ENCODE measurements around the gene PHF5A.
"Not testable (repeated sequence)": the region's sequence is repeated elsewhere in the genome, so short reads cannot be mapped to it uniquely, and the experiment has no call there.

Gene PHF5A

DNA sequence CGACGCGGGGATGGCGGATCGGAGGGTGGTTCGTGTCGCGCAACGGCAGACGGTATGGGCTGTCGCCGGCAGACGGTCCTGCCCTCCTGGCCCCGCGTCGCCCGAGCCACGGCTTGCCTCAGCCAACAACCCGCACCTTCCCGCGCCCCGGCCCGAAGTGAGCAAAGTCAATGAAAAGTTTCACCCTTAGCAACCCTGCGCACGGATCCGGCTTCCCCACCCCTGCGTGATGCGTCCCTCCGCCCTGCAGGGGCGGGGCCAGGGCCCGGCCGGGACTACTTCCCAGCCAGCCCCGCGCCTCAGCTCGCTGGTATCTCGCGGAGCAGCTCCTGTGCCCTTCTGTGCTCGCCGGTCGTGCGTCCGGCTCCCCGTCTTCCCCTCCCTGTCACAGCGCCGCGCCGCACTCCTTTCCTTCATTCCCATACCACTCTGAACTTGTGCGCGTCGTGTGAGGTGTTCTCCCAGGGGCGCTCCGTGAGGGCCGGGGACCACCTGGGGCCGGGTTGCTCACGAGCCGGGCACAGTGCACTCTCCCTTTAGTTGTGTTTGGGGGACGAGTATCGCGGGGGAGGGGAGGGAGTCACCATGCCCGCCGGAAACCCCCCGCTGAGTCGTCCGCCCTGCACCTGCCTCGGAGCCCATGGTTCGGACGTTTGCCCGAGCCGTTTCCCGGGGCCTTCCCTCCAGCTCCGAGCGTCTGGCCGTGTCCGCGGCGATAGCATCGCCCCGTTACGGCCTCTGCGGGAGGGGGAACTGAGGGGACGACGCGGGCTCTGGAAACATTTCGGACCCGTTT lies 21.7 kb downstream of the PHF5A start, which contains the start of gene TOB2:
Gene TOB2 (minus strand): TSS at position 163 of the 796 bp plus-strand sequence. CDS start 9,456 bp downstream, outside the sequence.
- peak; percentile 90 for DNase-seq (ENCODE audit: low read depth)

DNA sequence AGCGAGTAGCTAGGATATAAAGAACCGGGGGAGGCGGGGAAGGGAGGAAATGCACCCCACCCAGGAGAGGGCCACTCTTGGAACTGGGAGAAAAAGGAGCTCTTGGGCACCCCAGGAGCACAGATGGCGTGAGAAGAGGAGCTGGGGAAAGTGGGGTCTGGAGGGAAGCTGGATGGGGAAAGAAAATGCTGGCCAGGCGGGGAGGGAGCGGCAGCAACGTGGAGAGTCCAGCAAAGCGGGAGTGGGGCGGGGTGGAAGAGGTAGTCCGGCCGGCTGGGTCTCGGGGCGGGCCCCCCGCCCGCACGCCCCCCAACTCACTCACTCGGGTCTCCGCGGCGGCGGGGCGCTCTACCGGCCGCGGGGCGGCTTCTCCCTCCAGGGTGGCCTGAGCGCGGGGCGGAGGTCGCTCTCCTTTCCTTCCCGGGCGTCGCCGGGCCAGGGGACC lies 22.4 kb downstream of the PHF5A start:
- no peak for DNase-seq (ENCODE audit: low read depth)

GRCh38 chr22:41445129-41446056 lies 23.1 kb downstream of the PHF5A start:
- peak; percentile 13 for DNase-seq (ENCODE audit: low read depth)

DNA sequence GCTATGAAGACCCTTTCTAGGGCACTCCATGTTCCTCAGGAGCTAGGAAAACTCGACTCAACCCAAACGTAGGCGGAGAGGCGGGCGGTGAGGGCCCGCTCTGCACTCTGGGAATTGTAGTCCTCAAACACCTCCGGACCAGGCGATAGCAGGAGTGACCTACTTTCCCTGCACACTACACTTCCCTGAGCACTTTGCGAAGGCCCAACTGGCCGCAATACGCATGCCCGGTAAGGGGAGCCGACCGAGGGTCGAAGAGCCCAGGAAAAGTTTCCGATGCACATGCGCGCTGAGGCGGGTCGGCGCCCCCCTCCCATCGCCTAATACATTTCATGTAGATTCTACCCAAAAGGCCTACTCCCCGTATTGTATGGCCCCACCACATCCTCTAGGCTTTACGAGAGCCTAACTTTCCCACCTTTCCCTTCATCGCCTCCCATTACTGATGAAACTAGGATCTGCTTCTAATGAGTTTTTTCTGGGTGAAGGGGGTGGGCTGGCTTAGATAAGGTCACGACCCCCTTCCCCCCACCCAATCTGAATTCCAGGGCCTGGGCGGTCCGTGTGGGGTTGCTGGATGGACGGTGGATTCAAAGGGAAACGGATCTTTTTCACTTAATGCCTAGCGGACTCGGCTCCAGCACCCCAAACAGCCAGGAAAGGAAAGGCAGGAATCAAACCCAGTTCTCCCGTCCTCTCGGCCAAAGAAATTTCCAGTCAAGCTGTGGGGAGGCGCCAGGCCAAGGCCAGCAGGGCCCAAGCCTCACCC lies 23.9 kb downstream of the PHF5A start:
- peak; percentile 77 for DNase-seq (ENCODE audit: low read depth)

GRCh38 chr22:41442240-41442792 lies 26.2 kb downstream of the PHF5A start:
- DNase-seq (ENCODE audit: low read depth), result no peak

GRCh38 chr22:41440511-41440910 lies 28.0 kb downstream of the PHF5A start:
- not testable (repeated sequence) for DNase-seq (ENCODE audit: low read depth)

- DNase-seq (ENCODE audit: low read depth), result no peak
Measured at GRCh38 chr22:41437198-41437597, 31.3 kb downstream of the PHF5A start.

- DNase-seq (ENCODE audit: low read depth), result no peak
Measured at GRCh38 chr22:41436322-41437113, 32.0 kb downstream of the PHF5A start.

DNA sequence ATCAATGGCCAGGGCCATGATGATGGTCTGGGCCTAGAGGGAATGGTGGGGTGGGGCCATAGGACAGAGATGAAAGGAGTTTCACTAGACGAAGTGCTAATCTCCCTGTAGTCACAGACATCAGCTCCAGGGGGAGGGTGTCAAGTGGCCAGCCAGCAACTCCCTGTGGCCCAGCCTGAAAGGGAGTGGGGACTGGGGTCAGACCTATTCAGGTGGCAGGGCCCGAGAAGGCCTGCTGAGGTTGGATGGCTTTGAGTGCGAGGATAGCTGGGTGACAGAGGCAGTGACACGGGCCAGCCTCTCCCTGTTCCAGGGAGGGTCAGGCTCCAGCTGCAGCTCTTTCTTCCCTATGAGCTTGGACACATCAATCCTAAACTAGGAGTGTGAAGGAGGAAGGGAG lies 32.9 kb downstream of the PHF5A start:
- no peak for DNase-seq (ENCODE audit: low read depth)

GRCh38 chr22:41434361-41435003 lies 34.0 kb downstream of the PHF5A start:
- not testable (repeated sequence) for DNase-seq (ENCODE audit: low read depth)

GRCh38 chr22:41433480-41433879 lies 35.0 kb downstream of the PHF5A start:
- not testable (repeated sequence) for DNase-seq (ENCODE audit: low read depth)

DNA sequence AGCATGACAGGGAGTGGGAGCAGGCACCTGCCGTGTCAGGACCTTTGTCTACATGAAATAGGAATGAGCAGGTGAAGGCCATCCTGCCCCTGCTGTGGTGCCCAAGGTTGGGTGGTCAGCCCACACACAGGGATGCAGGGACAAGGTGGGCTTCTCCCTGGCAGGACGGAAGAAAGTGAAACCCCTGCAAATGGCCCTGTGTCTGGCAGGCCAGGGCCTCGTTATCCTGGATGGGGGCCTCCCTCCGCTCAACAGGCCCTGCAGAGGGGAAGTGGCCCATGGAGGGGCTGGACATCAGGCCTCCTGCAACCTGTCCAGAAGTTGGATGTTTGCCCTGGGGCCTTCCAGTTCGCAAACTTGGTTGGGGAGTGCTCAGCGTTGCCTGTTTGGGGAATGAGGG lies 36.8 kb downstream of the PHF5A start:
- DNase-seq (ENCODE audit: low read depth), result no peak

GRCh38 chr22:41429951-41430332 lies 38.5 kb downstream of the PHF5A start:
- DNase-seq (ENCODE audit: low read depth), result no peak

DNA sequence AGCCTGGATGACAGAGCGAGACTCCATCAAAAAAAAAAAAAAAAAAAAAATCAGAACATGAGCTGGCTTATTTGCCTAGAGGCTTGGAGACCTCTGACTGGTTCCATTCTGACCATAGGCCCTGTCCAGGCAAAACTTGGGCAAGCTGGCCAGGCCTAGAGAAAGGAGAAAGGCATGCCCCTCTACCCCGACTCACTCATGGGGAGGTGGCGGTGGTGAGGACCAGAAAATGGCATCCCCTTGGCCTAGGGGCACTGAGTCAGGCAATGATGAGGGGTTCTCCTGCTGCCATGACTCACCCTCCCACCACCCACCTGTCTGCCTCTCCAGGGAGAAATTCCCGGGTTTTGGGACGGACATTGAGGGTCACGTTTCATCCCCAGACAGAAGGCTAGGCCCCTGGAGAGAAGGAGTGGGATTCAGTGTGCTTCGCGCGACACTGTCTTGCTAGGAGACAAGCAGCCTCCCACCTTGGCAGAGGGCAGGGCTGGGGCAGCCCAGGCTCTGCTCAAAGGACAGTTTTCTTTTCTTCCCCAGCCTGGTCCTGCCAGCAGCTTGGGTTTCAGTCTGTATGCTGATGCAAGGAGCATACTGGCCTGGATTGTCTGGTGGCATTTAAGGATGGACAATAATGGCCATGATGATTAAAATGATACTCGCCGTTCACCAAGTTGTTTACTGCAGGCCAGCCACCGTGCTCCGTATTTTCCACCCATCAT lies 39.1 kb downstream of the PHF5A start:
- no peak for DNase-seq (ENCODE audit: low read depth)

GRCh38 chr22:41425660-41426365 lies 42.7 kb downstream of the PHF5A start:
- DNase-seq (ENCODE audit: low read depth), result no peak

GRCh38 chr22:41418717-41419116 lies 49.8 kb downstream of the PHF5A start:
- DNase-seq (ENCODE audit: low read depth), result no peak

- no peak for DNase-seq (ENCODE audit: low read depth)
Measured at GRCh38 chr22:41417622-41418390, 50.7 kb downstream of the PHF5A start.

- DNase-seq (ENCODE audit: low read depth), result no peak
Measured at GRCh38 chr22:41415554-41415953, 52.9 kb downstream of the PHF5A start.
